ENCODE measurements around the gene PNPLA1. TPM values are rescaled to one million over a fixed set of nuclear protein-coding genes. Genes with fewer than 3 reads are reported as not detected.

PNPLA1 gene
- total and polyA plus RNA-seq, 12 donors: 0.21 to 0.28 TPM; not detected in 10

DNA sequence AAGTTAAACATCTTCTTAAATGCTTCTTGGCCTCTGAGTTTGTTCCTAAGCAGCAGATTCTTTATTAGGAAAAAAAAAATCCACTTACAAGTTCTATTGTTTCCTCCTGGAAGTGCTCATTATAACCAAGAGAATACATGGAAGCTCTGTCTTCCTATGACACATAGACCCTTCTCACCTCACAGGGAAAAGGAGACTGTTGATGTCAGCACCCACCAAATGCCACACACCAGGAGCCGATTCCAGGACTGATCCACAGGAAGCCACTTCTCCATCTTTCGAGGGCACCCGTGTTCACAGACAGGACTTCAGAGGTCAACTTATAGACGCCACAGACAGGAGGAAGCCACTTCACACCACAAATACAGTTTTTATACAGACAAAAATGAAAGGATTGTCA is 80.2 kb downstream of the PNPLA1 start:
- ATAC-seq: peak in 7 of 8 donors; percentile 49 to 87 (median 74)
- intact Hi-C loops (cut with DNase I): loop anchor here in 4 of 10 donors (10.0 kb wide), 2 partner anchors 225 to 325 kb away; partner anchors contain the start of genes MAPK14 (in 2 of the 4) and SLC26A8 (in 2 of the 4)
- H3K9me3 ChIP-seq: peaks cover 0 to 7% (median 0%) of the 10 kb centered on the region in 11 donors
- H3K4me1 ChIP-seq: peaks cover 0 to 28% (median 19%) of the 10 kb centered on the region in 9 donors
- DNase-seq: no peak
- H3K27ac ChIP-seq: peak overlapping the region in 2 of 10 donors; percentile 39 to 71
- peaks cover 0 to 79% (median 36%) of the 10 kb centered on the region in 7 donors for H3K27me3 ChIP-seq
- 59 to 70% methylated on average over 4 of the region's 4 CpGs for WGBS, 2 donors
- no peak overlapping the region for H3K4me3 ChIP-seq
- TF ChIP-seq, protein P1, sequence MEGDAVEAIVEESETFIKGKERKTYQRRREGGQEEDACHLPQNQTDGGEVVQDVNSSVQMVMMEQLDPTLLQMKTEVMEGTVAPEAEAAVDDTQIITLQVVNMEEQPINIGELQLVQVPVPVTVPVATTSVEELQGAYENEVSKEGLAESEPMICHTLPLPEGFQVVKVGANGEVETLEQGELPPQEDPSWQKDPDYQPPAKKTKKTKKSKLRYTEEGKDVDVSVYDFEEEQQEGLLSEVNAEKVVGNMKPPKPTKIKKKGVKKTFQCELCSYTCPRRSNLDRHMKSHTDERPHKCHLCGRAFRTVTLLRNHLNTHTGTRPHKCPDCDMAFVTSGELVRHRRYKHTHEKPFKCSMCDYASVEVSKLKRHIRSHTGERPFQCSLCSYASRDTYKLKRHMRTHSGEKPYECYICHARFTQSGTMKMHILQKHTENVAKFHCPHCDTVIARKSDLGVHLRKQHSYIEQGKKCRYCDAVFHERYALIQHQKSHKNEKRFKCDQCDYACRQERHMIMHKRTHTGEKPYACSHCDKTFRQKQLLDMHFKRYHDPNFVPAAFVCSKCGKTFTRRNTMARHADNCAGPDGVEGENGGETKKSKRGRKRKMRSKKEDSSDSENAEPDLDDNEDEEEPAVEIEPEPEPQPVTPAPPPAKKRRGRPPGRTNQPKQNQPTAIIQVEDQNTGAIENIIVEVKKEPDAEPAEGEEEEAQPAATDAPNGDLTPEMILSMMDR (IDR thresholded peaks at IDR 0.05): no peak
- H3K36me3 ChIP-seq: no peaks in the 10 kb centered on the region

DNA sequence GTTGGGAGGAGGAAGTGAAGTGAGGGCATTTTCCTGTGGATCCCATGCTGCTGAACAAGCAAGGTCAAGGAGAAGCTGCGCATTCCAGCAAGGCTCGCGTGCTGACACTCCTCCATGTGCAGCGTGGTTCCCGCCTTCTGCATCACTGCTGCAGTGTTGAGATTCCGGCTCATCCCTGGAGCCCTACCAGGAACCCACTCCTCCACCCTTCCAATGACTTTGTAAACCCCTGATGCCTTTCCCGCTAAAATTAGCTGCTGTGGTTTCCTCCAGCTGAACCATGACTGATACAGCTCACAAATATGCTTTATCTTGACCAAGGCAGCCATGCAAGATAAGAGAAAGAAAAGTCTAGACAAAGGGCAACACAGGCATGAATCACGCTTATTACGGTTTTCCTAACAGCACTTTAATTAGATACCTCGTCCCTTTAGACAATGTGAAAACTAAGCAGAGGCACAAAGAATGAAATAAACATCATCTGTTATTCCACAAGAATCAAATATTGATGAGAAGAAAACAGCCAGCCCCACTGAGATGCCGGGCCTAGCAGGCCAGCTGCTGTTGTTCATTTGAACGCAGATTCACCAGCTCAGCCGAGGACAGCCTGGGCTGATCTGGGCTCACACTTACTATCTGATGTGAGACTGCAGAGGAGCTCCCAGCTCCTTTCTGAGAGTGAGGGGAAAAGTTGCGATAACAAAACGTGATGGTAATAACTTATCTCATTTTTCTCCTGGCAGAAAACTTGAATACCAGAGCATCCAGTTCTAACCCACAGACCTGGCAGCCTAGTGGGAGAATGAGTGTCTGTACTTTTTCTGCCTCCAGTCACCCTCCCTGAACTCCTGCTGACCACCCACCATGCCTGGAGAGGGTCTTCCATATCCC is 81.1 kb downstream of the PNPLA1 start:
- ATAC-seq: peak; percentile 26 to 85 (median 66)
- no peak overlapping the region for H3K4me3 ChIP-seq
- intact Hi-C loops (cut with DNase I): loop anchor here in 4 of 10 donors (10.0 kb wide), 2 partner anchors 226 to 326 kb away; partner anchors contain the start of genes MAPK14 (in 2 of the 4) and SLC26A8 (in 2 of the 4)
- peaks cover 0 to 79% (median 40%) of the 10 kb centered on the region in 7 donors for H3K27me3 ChIP-seq
- peak overlapping the region in 2 of 10 donors; percentile 39 to 71 for H3K27ac ChIP-seq
- TF ChIP-seq, protein P1 (IDR thresholded peaks at IDR 0.05): no peak
- 44 to 47% methylated on average over 15 of the region's 15 CpGs for whole genome bisulfite sequencing, 2 donors
- no peak for DNase-seq
- peaks cover 0 to 7% (median 0%) of the 10 kb centered on the region in 11 donors for H3K9me3 ChIP-seq
- H3K36me3 ChIP-seq: no peaks in the 10 kb centered on the region
- H3K4me1 ChIP-seq: peaks cover 0 to 32% (median 19%) of the 10 kb centered on the region in 9 donors

DNA sequence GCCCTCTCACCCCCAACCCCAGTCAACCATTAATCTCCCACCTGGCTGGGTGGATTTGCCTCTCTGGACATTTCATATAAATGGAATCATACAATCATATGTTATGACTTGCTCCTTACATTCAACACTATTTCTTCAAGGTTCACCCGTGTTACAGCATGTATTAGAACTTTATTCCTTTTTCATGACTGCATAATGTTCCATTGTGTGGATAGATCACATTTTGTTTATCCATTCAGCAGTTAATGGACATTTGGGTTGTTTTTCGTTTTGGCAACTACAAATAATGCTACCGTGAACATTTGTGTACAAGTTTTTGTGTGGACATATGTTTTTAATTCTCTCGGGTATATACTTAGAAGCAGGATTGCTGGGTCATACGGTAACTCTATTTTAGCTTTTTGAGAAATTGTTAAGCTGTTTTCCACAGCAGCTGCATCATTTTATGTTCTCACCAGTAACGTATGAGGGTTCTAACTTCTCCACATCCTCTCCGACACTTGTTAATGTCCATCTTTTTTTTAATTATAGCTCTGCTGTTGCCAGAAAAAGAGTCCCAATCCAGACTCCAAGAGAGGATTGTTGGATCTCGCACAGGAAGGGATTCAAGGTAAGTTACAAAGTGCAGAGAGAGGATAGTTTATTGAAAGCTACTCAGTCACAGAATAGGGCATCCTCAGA is 82.8 kb downstream of the PNPLA1 start:
- no peak for DNase-seq
- no peak for ATAC-seq
- Histone ChIP-seq H3K36me3 (no peaks in the 10 kb centered on the region), H3K27ac (no peak overlapping the region), H3K9me3 (peaks cover 0 to 7% (median 0%) of the 10 kb centered on the region in 11 donors), H3K27me3 (peaks cover 0 to 73% (median 28%) of the 10 kb centered on the region in 7 donors), H3K4me1 (peaks cover 0 to 39% (median 19%) of the 10 kb centered on the region in 9 donors), H3K4me3 (no peak overlapping the region)
- TF ChIP-seq, protein P1 (IDR thresholded peaks at IDR 0.05): no peak
- intact Hi-C loops (cut with DNase I): loop anchor here in 4 of 10 donors (10.0 kb wide), 2 partner anchors 228 to 328 kb away; partner anchors contain the start of genes MAPK14 (in 2 of the 4) and SLC26A8 (in 2 of the 4)
- 89 to 93% methylated on average over 8 of the region's 8 CpGs for WGBS, 2 donors

Data from heart right ventricle (tissue), 16 donors.